Neural cell (in vitro differentiated cells): Measurements from ENCODE around the gene VAV3.

Experiments
- POLR2AphosphoS5 ChIP-seq: IDR thresholded peaks from 2 replicates; pipeline ENCODE4 v1.6.1; 2012
- RAD21 ChIP-seq: fragments of 450-650 bp; conservative IDR thresholded peaks from 2 replicates; pipeline ENCODE4 v1.6.1; 2014; ENCODE audit warnings: antibody characterized with exemption, mild to moderate bottlenecking, moderate library complexity
- TF ChIP-seq, protein P1 (sequence below): fragments of 450-650 bp; IDR thresholded peaks from 2 replicates; pipeline ENCODE4 v1.5.1; 2014; ENCODE audit warnings: antibody characterized with exemption, mild to moderate bottlenecking, moderate library complexity; ENCODE audit not compliant: poor library complexity, severe bottlenecking

DNA sequence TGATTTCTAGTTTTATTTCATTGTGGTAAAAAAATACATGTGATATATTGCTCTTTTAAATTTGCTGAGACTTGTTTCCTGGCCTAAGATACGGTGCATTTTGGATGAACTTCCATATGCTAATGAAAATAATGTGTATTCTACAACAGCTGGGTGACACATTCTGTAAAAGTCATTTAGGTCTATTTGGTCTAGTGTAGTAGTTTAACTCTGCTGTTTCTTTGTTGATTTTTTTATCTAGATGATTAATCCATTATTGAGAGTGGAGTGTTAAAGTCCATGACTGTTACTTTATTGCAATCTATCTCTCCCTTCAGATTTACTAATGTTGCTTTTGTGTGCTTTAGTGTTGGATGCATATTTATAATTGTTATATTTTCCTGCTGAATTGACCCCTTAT, 161.4 kb downstream of the VAV3 start:
- TF ChIP-seq, protein P1, sequence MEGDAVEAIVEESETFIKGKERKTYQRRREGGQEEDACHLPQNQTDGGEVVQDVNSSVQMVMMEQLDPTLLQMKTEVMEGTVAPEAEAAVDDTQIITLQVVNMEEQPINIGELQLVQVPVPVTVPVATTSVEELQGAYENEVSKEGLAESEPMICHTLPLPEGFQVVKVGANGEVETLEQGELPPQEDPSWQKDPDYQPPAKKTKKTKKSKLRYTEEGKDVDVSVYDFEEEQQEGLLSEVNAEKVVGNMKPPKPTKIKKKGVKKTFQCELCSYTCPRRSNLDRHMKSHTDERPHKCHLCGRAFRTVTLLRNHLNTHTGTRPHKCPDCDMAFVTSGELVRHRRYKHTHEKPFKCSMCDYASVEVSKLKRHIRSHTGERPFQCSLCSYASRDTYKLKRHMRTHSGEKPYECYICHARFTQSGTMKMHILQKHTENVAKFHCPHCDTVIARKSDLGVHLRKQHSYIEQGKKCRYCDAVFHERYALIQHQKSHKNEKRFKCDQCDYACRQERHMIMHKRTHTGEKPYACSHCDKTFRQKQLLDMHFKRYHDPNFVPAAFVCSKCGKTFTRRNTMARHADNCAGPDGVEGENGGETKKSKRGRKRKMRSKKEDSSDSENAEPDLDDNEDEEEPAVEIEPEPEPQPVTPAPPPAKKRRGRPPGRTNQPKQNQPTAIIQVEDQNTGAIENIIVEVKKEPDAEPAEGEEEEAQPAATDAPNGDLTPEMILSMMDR: no peak
- TF ChIP-seq RAD21 (no peak), POLR2AphosphoS5 (no peak)
